EL (cell line): Measurements from ENCODE around the gene WFIKKN1.

Experiments
- DNase-seq: peaks from one replicate; pipeline ENCODE4 v3.0.0-alpha.2; 2016

WFIKKN1 gene

GRCh38 chr16:659618-660017 lies 28.8 kb downstream of the WFIKKN1 start:
- DNase-seq, result no peak

- DNase-seq, result no peak
Measured at GRCh38 chr16:660132-660458, 29.3 kb downstream of the WFIKKN1 start.

GRCh38 chr16:660459-661183 lies 29.8 kb downstream of the WFIKKN1 start:
- peak; percentile 82 for DNase-seq

DNA sequence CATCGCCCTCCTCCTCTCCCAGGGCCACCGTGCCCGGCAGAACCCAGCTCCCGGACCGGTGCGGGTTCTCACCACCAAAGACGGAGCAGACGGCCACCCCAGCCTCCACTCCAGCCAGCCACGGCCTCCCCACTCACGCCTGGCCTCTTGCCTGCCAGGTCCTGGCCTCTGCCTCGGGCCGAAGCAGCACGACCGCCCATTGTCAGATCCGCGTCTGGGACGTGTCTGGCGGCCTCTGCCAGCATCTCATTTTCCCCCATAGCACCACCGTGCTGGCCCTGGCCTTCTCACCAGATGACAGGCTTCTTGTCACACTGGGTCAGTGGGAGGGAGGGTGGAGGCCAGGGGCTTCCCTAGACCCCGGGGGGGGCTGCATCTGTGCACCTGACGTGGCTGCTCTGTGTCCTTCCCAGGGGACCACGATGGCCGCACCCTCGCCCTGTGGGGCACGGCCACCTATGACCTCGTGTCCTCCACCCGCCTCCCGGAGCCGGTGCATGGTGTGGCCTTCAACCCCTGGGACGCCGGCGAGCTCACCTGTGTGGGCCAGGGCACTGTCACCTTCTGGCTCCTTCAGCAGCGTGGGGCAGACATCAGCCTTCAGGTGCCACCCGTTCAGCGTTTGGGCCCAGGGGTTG lies 30.5 kb downstream of the WFIKKN1 start:
- no peak for DNase-seq

DNA sequence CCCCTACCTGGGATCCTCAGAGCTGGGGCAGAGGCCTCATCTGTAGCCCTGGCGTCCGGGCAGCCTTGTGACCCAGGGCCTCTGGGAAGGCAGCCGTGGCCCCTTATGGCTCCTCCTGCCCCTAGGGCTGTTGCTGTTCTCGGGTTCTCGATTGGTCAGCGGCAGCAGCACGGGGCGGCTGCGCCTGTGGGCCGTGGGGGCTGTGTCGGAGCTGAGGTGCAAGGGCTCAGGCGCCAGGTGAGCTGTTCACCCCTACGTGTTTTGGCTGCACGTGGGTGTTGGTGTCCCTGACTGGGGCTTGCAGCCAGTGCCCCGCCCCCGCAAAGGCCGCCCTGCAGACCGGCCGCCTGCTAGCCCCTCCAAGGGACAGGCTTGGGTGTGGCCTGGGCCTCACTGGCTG lies 31.3 kb downstream of the WFIKKN1 start:
- DNase-seq, result no peak

- DNase-seq, result no peak
Measured at GRCh38 chr16:662597-662996, 31.8 kb downstream of the WFIKKN1 start.

DNA sequence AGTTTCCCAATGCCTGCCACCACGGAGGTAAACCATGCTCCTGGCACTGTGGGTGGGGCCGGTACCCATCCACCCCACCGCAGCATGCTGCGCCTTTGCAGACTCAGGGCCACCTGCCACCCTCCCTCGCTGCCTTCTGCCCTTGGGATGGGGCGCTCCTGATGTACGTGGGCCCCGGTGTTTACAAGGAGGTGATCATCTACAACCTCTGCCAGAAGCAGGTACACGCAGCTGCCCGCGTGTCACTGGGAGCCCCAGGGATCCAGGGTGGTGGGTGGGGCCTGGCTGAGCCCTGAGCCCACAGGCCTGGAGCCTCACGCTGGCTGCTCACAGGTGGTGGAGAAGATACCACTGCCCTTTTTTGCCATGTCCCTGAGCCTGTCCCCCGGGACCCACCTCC lies 35.8 kb downstream of the WFIKKN1 start:
- DNase-seq, result no peak

GRCh38 chr16:667113-667779 lies 36.5 kb downstream of the WFIKKN1 start:
- DNase-seq, result no peak

- DNase-seq, result peak; percentile 91
Measured at GRCh38 chr16:667780-668518, 37.2 kb downstream of the WFIKKN1 start, which contains the start of gene RHOT2. RHOT2 (plus strand) TSS chr16:668132; CDS start chr16:668200, 68 bp downstream.

- DNase-seq, result no peak
Measured at GRCh38 chr16:668519-669171, 37.9 kb downstream of the WFIKKN1 start.

DNA sequence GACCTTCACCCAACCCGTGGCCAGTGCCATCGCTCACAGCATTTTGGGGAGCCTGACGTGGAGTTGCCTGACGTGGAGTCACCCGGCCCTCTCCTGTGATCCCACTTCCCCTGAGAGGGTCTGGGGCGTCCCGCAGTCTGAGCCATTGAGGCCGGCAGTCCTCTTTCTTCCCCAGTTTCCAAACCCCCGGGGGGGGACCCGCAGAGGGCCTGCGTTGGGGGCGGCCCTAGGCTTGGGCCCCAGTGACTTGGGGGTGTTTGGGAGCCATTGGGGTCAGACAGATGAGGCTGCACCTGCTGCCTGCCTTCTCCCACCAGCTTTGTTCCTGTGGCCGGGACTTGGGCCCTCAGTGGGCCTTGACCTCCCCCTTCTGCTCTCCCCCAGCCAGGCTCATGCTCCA lies 38.9 kb downstream of the WFIKKN1 start:
- DNase-seq, result no peak

DNA sequence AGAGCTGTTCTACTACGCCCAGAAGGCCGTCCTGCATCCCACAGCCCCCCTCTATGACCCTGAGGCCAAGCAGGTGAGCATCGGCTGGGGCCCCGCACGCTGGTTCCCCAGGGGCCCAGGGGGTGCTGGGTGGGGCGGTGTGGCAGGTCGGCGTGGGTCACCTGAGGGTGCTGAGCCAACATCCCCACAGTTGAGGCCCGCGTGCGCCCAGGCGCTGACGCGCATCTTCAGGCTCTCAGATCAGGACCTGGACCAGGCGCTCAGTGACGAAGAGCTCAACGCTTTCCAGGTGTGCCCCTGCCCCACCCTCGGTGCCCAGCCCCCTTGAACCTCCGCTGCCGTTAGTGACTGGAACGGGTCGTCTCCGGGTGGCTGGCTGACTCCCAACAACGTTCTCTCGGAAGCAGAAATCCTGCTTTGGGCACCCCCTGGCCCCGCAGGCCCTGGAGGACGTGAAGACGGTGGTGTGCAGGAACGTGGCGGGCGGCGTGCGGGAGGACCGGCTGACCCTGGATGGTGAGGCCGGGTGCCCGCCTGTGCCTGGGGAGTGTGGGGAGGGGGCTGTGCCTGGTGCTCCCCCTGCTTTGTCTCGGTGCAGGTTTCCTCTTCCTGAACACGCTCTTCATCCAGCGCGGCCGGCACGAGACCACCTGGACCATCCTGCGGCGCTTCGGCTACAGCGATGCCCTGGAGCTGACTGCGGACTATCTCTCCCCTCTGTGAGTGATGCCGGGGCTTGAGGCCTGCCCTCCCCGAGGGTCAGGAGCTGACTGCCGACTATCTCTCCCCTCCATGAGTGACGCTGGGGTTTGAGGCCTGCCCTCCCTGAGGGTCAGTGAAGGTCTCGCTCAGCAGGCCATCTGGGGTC lies 39.9 kb downstream of the WFIKKN1 start:
- no peak for DNase-seq

DNA sequence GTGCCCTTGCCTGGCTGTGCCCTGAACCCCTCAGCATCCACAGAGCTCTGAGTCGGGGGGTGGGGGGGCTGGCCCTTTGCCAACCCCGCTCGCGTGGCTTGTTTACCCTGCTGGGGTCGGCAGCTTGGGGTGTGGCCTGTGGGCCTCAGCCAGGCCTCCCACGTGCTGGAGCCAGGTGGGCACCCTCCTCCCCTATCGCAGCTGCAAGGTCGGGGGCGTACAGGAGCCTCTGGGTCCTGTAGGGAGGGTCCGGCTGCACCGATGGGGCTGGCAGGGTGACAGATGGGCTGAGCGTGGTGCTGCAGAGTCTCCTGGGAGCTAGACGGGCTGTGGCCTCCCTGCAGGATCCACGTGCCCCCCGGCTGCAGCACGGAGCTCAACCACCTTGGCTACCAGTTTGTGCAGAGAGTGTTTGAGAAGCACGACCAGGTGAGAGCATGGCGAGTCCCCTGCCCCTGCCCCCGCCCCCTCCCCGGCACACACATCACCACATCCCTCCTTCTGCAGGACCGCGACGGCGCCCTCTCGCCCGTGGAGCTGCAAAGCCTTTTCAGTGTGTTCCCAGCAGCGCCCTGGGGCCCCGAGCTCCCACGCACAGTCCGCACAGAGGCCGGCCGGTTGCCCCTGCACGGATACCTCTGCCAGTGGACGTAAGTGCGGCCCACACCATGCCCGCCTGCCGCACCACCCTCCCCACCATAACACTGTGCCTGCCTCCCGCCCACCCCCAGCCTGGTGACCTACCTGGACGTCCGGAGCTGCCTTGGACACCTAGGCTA lies 40.8 kb downstream of the WFIKKN1 start:
- no peak for DNase-seq

- no peak for DNase-seq
Measured at GRCh38 chr16:672371-672770, 41.6 kb downstream of the WFIKKN1 start.

DNA sequence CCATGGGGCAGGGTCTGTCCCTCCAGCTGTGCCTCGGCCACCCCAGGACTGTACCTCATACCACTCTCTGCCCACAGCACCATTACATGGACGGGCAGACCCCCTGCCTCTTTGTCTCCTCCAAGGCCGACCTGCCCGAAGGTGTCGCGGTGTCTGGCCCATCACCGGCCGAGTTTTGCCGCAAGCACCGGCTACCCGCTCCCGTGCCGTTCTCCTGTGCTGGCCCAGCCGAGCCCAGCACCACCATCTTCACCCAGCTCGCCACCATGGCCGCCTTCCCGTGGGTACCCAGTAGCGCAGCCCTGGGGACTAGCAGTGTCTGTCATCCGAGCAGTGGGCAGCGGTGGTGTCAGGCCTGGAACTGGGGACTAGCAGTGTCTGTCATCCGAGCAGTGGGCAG lies 42.1 kb downstream of the WFIKKN1 start:
- DNase-seq, result no peak

GRCh38 chr16:673399-673991 lies 42.7 kb downstream of the WFIKKN1 start:
- no peak for DNase-seq

GRCh38 chr16:674214-674881 lies 43.6 kb downstream of the WFIKKN1 start:
- no peak for DNase-seq

GRCh38 chr16:674968-675883 lies 44.4 kb downstream of the WFIKKN1 start, which contains the start of gene RHBDL1:
RHBDL1 (plus strand) TSS chr16:675671; CDS start chr16:675791, 120 bp downstream.
- peak; percentile 44 for DNase-seq
